Globus pallidus (tissue), 1 donor: ENCODE data around the gene CRBN.

Source experiments
- DNase-seq: peaks from one replicate; pipeline ENCODE4 v3.0.0-alpha.2; 2015; ENCODE audit warnings: low spot score

Gene CRBN

GRCh38 chr3:3110299-3110630, 69.2 kb downstream of the CRBN start, which contains the start of gene IL5RA:
IL5RA (minus strand) TSS chr3:3110374; CDS start chr3:3104984, 5,390 bp downstream.
- no peak for DNase-seq

- DNase-seq: no peak
These were observed 69.8 kb downstream of the CRBN start for GRCh38 chr3:3109407-3110298.

- no peak for DNase-seq
These were observed 71.6 kb downstream of the CRBN start for GRCh38 chr3:3107858-3108257.

GRCh38 chr3:3107181-3107580, 72.3 kb downstream of the CRBN start:
- DNase-seq: no peak

GRCh38 chr3:3105815-3106214, 73.7 kb downstream of the CRBN start:
- no peak for DNase-seq

GRCh38 chr3:3105246-3105645, 74.2 kb downstream of the CRBN start:
- no peak for DNase-seq

- no peak for DNase-seq
These were observed 76.7 kb downstream of the CRBN start for GRCh38 chr3:3102751-3103150.

GRCh38 chr3:3101660-3102458, 77.6 kb downstream of the CRBN start:
- no peak for DNase-seq
